Fibroblast of pulmonary artery (primary cell): ENCODE results near the gene PCID2.

ENCODE experiments used
- DNase-seq: peaks from one replicate; pipeline ENCODE4 v3.0.0-alpha.2; 2010; ENCODE audit warnings: low read depth
- H3K4me3 ChIP-seq: replicated peaks from 2 replicates; pipeline ENCODE4 v1.5.1; 2011; ENCODE audit warnings: low read depth, mild to moderate bottlenecking, control low read depth, low read length, moderate library complexity
- CTCF ChIP-seq: IDR thresholded peaks from 2 replicates; pipeline ENCODE4 v1.5.1; 2011; ENCODE audit warnings: mild to moderate bottlenecking, control low read depth, low read length, inconsistent platforms; ENCODE audit errors: missing control alignments

Gene PCID2

GRCh38 chr13:113202912-113203311 is 5.6 kb downstream of the PCID2 start:
- no peak overlapping the region for H3K4me3 ChIP-seq
- no peak for DNase-seq
- TF ChIP-seq CTCF, result no peak

GRCh38 chr13:113201815-113202214 is 6.7 kb downstream of the PCID2 start:
- no peak overlapping the region for H3K4me3 ChIP-seq
- TF ChIP-seq CTCF, result no peak
- no peak for DNase-seq

GRCh38 chr13:113196970-113197737 is 11.3 kb downstream of the PCID2 start:
- no peak overlapping the region for H3K4me3 ChIP-seq
- no peak for TF ChIP-seq CTCF
- no peak for DNase-seq

GRCh38 chr13:113195360-113195759 is 13.1 kb downstream of the PCID2 start:
- TF ChIP-seq CTCF, result no peak
- DNase-seq, result no peak
- H3K4me3 ChIP-seq, result no peak overlapping the region

GRCh38 chr13:113192902-113193301 is 15.6 kb downstream of the PCID2 start:
- H3K4me3 ChIP-seq, result no peak overlapping the region
- TF ChIP-seq CTCF, result no peak
- peak; percentile 83 for DNase-seq

- DNase-seq, result no peak
- H3K4me3 ChIP-seq, result no peak overlapping the region
These were observed 16.2 kb downstream of the PCID2 start for GRCh38 chr13:113192279-113192678.

More at GRCh38 chr13:113192279-113192678, 16.2 kb downstream of the PCID2 start:
- TF ChIP-seq CTCF, result no peak
